Muscle of leg (tissue), 11 donors: ENCODE measurements around the gene ZNF668. TPM values are rescaled to one million over a fixed set of nuclear protein-coding genes. Genes with fewer than 3 reads are reported as not detected.
"Not testable (repeated sequence)": the region's sequence is repeated elsewhere in the genome, so short reads cannot be mapped to it uniquely, and the experiment has no call there.

Experiments
- DNase-seq: peaks from one replicate; pipeline ENCODE4 v3.0.0; 2013
- H3K27ac ChIP-seq: one replicate; pipeline ENCODE4 v1.5.1; 2013; ENCODE audit warnings: mild to moderate bottlenecking, low read length, control low read depth
- H3K27me3 ChIP-seq: one replicate; pipeline ENCODE4 v1.6.1; 2013; ENCODE audit warnings: low read length; ENCODE audit not compliant: control insufficient read depth, insufficient read depth
- H3K36me3 ChIP-seq: one replicate; pipeline ENCODE4 v1.6.1; 2013; ENCODE audit warnings: low read length; ENCODE audit not compliant: control insufficient read depth, insufficient read depth
- H3K4me1 ChIP-seq: one replicate; pipeline ENCODE4 v1.6.1; 2013; ENCODE audit warnings: low read length; ENCODE audit not compliant: control insufficient read depth, insufficient read depth
- H3K4me3 ChIP-seq: one replicate; pipeline ENCODE4 v1.5.1; 2013; ENCODE audit warnings: low read length, control low read depth
- H3K9me3 ChIP-seq: replicated peaks from 2 replicates; pipeline ENCODE4 v1.6.1; 2013; ENCODE audit warnings: low read depth, low read length; ENCODE audit not compliant: control insufficient read depth
- WGBS: methylation state at CpG from one replicate; pipeline ENCODE4 v1.1.5; 2013; ENCODE audit warnings: missing lambda C conversion rate; ENCODE audit not compliant: insufficient coverage; 5-methylcytosine and 5-hydroxymethylcytosine counted together
- polyA plus RNA-seq, 8 donors: library from polyadenylated mRNA; unstranded; fragments of 120-200 nt; gene quantifications; one replicate each; pipeline versions ENCODE4 v1.2.1 to v1.2.3, GENCODE V29; 2013; ENCODE audit warnings: inconsistent platforms in 1 of 8, low replicate concordance in 1 of 8; ENCODE audit not compliant: insufficient read length in 8 of 8, insufficient read depth in 1 of 8
- total RNA-seq: library from RNA; stranded (reverse); fragments of 120-200 nt; gene quantifications from one replicate; pipeline ENCODE4 v1.2.4, GENCODE V29; 2013

ZNF668 gene
- total and polyA plus RNA-seq, 9 donors: 4.3 to 12.3 (median 10.5) TPM

- H3K9me3 ChIP-seq, DNase-seq, H3K4me3 ChIP-seq, H3K27ac ChIP-seq, H3K36me3 ChIP-seq, H3K27me3 ChIP-seq, H3K4me1 ChIP-seq: not testable (repeated sequence)
- WGBS: 84% methylated on average over 6 of the region's 13 CpGs
These were observed 27.0 kb upstream of the ZNF668 start for GRCh38 chr16:31100876-31101641.

- no peaks in the 10 kb centered on the region for H3K27me3 ChIP-seq
- no peak overlapping the region for H3K27ac ChIP-seq
- H3K4me1 ChIP-seq: peaks cover 7% of the 10 kb centered on the region
- DNase-seq: no peak
- 58% methylated on average over 4 of the region's 4 CpGs for WGBS
- peaks cover 3% of the 10 kb centered on the region for H3K9me3 ChIP-seq
- no peaks in the 10 kb centered on the region for H3K36me3 ChIP-seq
- no peak overlapping the region for H3K4me3 ChIP-seq
These were observed 26.0 kb upstream of the ZNF668 start for GRCh38 chr16:31099860-31100638.

GRCh38 chr16:31094424-31095120 is 20.5 kb upstream of the ZNF668 start, which contains the start of gene VKORC1:
Gene VKORC1 (minus strand): TSS chr16:31094797. CDS start chr16:31094729, 68 bp downstream.
- peak within 1 kb of the TSS; percentile 92 for H3K4me3 ChIP-seq
- no peaks in the 10 kb centered on the region for H3K27me3 ChIP-seq
- WGBS: 0% methylated on average over 69 of the region's 69 CpGs
- peaks cover 19% of the 10 kb centered on the region for H3K36me3 ChIP-seq
- peaks cover 21% of the 10 kb centered on the region for H3K4me1 ChIP-seq
- DNase-seq: peak; percentile 98
- H3K9me3 ChIP-seq: no peaks in the 10 kb centered on the region
- peak within 1 kb of the TSS; percentile 87 for H3K27ac ChIP-seq

- peaks cover 23% of the 10 kb centered on the region for H3K36me3 ChIP-seq
- under 1% methylated on average over 20 of the region's 20 CpGs for WGBS
- H3K27me3 ChIP-seq: no peaks in the 10 kb centered on the region
- peak overlapping the region; percentile 87 for H3K27ac ChIP-seq
- no peak for DNase-seq
- peaks cover 24% of the 10 kb centered on the region for H3K4me1 ChIP-seq
- H3K9me3 ChIP-seq: no peaks in the 10 kb centered on the region
- peak overlapping the region; percentile 92 for H3K4me3 ChIP-seq
These were observed 20.0 kb upstream of the ZNF668 start for GRCh38 chr16:31094088-31094423.

- H3K9me3 ChIP-seq: no peaks in the 10 kb centered on the region
- H3K27ac ChIP-seq: peak overlapping the region; percentile 87
- WGBS: 35% methylated on average over 2 of the region's 17 CpGs
- DNase-seq: peak; percentile 44
- no peaks in the 10 kb centered on the region for H3K27me3 ChIP-seq
- H3K36me3 ChIP-seq: peaks cover 31% of the 10 kb centered on the region
- H3K4me1 ChIP-seq: peaks cover 33% of the 10 kb centered on the region
- H3K4me3 ChIP-seq: peak overlapping the region; percentile 92
These were observed 19.2 kb upstream of the ZNF668 start for GRCh38 chr16:31093132-31093703.

- no peak for DNase-seq
- no peak overlapping the region for H3K27ac ChIP-seq
- H3K36me3 ChIP-seq: peaks cover 40% of the 10 kb centered on the region
- peaks cover 42% of the 10 kb centered on the region for H3K4me1 ChIP-seq
- no peaks in the 10 kb centered on the region for H3K27me3 ChIP-seq
- H3K4me3 ChIP-seq: no peak overlapping the region
- H3K9me3 ChIP-seq: no peaks in the 10 kb centered on the region
- WGBS: 86% methylated on average over 4 of the region's 5 CpGs
These were observed 18.3 kb upstream of the ZNF668 start for GRCh38 chr16:31092330-31092729.

- WGBS: 86% methylated on average over 1 of the region's 2 CpGs
- no peak for DNase-seq
- no peak overlapping the region for H3K27ac ChIP-seq
These were observed 16.5 kb upstream of the ZNF668 start for GRCh38 chr16:31090540-31090939.

GRCh38 chr16:31089199-31089598 is 15.2 kb upstream of the ZNF668 start:
- 100% methylated on average over 1 of the region's 8 CpGs for WGBS
- DNase-seq: no peak
- Histone ChIP-seq H3K4me1 (peaks cover 66% of the 10 kb centered on the region), H3K27me3 (no peaks in the 10 kb centered on the region), H3K4me3 (no peak overlapping the region), H3K9me3 (no peaks in the 10 kb centered on the region), H3K36me3 (peaks cover 49% of the 10 kb centered on the region), H3K27ac (no peak overlapping the region)

More at GRCh38 chr16:31090540-31090939, 16.5 kb upstream of the ZNF668 start:
- Histone ChIP-seq H3K36me3 (peaks cover 42% of the 10 kb centered on the region), H3K27me3 (no peaks in the 10 kb centered on the region), H3K9me3 (no peaks in the 10 kb centered on the region), H3K4me1 (peaks cover 57% of the 10 kb centered on the region), H3K4me3 (no peak overlapping the region)

- Histone ChIP-seq H3K4me3 (no peak within 1 kb of the TSS), H3K27me3 (no peaks in the 10 kb centered on the region), H3K36me3 (peaks cover 54% of the 10 kb centered on the region), H3K27ac (peak within 1 kb of the TSS; percentile 67), H3K4me1 (peaks cover 67% of the 10 kb centered on the region), H3K9me3 (no peaks in the 10 kb centered on the region)
- DNase-seq: no peak
- WGBS: 75% methylated on average over 11 of the region's 15 CpGs
These were observed 14.6 kb upstream of the ZNF668 start, which contains the start of gene PRSS53 for GRCh38 chr16:31088459-31089183. Gene PRSS53 (minus strand): TSS chr16:31088943. CDS start chr16:31088809, 134 bp downstream.
